HG03457 (cell line): ENCODE results near the gene TP53BP2.
"Not testable (repeated sequence)": the region's sequence is repeated elsewhere in the genome, so short reads cannot be mapped to it uniquely, and the experiment has no call there.

Experiments used
- ATAC-seq: cut with Tn5 transposase; IDR thresholded peaks from one replicate; pipeline ENCODE4 v1.9.1; 2021; ENCODE audit warnings: moderate number of reproducible peaks; ENCODE audit not compliant: unreplicated experiment

TP53BP2 gene, protein sequence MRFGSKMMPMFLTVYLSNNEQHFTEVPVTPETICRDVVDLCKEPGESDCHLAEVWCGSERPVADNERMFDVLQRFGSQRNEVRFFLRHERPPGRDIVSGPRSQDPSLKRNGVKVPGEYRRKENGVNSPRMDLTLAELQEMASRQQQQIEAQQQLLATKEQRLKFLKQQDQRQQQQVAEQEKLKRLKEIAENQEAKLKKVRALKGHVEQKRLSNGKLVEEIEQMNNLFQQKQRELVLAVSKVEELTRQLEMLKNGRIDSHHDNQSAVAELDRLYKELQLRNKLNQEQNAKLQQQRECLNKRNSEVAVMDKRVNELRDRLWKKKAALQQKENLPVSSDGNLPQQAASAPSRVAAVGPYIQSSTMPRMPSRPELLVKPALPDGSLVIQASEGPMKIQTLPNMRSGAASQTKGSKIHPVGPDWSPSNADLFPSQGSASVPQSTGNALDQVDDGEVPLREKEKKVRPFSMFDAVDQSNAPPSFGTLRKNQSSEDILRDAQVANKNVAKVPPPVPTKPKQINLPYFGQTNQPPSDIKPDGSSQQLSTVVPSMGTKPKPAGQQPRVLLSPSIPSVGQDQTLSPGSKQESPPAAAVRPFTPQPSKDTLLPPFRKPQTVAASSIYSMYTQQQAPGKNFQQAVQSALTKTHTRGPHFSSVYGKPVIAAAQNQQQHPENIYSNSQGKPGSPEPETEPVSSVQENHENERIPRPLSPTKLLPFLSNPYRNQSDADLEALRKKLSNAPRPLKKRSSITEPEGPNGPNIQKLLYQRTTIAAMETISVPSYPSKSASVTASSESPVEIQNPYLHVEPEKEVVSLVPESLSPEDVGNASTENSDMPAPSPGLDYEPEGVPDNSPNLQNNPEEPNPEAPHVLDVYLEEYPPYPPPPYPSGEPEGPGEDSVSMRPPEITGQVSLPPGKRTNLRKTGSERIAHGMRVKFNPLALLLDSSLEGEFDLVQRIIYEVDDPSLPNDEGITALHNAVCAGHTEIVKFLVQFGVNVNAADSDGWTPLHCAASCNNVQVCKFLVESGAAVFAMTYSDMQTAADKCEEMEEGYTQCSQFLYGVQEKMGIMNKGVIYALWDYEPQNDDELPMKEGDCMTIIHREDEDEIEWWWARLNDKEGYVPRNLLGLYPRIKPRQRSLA

DNA sequence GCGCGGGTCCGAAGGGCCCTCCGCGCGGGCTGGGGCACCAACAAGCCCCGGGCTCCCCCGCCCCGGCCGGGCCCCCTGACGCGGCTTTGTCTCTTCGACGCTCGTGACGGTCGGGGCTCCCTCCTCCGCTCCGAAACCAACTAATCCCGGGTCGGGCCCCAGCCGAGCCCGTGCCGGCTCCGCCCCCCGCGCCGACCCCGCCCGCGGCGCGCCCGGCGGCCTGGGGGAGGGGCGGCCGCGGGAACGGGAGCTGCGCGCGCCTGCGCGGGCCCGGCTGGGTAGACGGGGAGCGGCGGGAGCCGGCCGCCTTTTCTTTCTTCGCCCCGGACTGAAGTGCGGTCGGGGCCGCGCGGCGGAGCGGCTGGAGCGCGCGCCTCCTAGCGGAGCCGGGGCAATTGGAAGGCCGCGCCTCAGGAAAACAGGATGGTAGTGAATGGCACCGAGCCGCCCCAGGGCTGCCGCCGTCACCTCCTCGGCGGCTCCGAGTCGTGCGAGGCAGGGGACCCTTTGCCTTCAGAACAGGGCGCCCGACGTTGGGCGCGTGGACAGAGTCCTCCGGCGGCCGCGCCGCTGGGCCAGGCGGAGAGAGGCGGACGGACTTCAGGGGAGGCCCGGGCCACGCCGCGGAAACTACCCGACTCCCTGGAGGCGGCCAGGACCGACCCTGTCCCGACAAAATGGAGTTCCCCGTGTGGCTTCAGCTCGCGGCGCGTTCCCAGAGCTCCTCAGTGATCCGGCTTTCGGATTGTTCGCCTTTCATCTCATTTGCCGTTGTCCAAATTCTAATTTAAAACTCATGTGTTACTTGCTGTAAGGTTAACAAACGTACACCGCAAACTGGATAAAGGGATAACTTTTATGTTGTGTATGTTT lies at the start of gene TP53BP2:
TSS of gene TP53BP2 (minus strand) at position 138 of the 873 bp plus-strand sequence. CDS start 267 bp downstream, outside the sequence.
- ATAC-seq: peak; percentile 62

DNA sequence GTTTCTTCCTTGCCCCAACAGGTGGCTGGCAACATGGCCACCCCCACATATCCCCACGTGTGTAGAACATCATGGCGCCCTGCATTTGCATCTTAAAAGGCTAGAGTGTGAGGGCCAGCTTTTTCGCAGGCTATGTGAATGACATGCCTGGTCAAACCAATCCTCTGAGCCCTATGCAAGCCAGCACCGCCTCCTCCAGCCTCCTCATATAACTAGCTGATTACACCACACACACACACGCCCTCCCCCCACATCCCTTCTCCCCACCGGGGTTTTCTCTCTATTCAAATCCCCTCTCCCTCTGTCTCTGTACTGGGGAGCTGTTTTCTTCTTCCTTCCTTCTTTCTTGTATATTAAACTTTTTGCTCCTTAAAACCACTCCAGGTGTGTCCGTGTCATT lies 44.7 kb upstream of the TP53BP2 start:
- ATAC-seq: not testable (repeated sequence)

DNA sequence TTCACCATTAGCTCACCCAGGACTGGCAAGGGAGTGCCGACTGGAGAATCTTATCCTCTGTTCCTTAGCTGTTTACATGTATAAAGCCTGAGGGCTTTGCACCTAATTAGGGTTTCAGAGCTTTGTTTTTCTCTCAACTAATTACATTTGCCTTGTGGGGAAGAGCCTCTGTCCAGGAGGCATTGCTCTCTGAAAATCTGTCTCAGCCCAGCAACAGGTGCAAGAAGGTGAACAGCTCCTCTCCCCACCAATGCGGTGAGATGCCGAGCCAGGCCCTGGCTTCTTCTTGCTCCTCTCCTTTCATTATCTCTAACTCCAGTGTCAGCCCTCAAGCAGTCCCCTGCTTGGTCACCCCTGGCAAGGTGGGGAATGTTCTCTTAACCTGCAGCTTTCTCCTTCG lies 43.6 kb upstream of the TP53BP2 start:
- not testable (repeated sequence) for ATAC-seq

DNA sequence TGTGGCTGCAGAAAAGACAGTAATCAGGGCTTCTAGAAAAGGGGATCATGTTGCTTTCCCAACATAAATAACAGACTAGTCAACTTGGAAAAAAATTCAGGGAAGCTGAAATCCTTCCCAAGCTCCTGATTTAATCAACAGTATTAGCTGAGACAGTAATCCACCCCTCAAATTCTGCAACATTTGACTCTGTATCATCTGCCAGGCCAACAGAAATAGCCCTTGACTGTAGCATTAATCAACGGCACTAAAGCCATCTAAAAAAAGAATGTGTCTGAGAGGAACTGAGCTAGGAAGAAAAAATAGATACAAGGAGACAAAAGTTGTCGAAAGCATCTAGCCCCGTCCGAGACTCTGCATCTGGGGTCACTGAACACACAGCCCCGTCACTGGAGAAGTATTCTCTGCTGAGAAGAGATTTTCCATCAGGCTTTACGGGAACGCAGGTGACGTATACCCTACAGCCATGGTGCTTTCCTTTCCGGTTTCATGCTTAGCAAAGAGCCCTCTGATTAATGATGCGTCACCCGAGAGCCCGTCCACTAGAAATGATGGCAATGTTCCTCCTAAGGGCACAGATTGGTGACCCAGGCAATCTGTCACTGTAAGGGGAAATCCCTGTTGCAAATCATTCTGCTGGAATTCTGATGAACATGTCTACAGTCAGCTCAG lies 42.1 kb upstream of the TP53BP2 start:
- ATAC-seq: no peak

DNA sequence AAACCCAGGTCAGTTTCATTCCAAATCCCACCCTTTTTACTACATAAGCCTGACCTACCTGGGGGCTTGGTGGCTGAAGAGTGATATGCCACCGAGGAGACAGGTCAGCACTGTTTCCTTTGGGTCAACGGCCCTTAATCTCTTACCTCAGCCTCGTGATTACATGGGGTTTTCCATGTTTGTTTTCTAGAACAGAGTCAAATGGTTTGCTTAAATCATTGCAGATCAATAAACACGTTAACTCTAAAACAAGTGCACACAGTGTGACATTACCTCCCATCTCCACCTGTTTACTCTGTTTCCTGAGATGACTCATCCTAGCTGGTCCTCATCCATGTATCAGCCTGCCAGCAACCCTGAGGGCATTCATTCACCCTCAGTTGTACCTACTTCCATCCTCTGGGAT lies 40.8 kb upstream of the TP53BP2 start:
- no peak for ATAC-seq

DNA sequence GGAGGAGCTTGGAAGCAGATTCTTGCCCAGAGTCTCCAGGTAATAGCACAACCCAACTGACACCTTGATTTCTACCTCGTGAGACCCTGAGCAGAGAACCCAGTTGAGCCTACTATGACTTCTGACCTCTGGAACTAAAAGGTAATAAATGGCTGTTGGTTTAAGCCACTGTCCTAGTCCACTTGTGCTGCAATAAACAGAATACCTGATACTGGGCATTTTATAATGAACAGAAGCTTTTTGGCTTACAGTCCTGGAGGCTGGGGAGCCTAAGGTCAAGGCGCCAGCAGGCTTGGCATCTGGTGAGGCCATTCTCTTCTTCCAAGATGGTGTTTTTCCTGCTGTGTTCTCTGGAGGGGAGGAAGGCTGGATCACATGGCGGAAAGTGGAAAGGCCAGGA lies 39.9 kb upstream of the TP53BP2 start:
- no peak for ATAC-seq

DNA sequence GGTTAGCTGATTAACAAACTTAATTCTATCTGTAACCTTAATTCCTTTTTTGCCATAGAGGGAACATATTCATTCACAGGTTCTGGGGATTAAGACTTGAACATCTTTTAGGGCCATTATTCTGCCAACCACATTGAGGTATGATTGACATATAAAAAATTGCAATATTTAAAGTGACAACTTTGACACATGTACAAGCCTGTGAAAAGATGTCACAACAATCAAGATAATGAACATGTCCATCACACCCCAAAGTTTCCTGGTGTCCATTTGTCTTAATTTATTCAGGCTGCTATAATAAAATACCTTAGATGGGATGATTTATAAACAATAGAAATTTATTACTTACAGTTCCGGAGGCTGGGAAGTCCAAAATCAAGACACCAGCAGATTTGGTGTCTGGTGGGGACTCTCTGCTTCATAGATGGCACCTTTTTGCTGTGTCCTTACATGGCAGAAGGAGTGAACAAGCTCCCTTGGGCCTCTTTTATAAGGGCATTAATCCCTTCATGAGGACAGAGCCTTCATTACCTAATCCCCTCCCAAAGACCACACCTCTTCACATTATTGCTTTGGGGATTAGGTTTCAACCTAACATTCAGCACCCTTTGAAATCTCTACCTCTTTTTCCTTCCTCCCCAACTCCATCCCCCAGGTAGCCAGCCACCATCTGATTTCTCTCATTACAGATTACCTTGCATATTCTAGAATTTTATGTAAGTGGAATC lies 33.0 kb upstream of the TP53BP2 start:
- ATAC-seq: no peak

DNA sequence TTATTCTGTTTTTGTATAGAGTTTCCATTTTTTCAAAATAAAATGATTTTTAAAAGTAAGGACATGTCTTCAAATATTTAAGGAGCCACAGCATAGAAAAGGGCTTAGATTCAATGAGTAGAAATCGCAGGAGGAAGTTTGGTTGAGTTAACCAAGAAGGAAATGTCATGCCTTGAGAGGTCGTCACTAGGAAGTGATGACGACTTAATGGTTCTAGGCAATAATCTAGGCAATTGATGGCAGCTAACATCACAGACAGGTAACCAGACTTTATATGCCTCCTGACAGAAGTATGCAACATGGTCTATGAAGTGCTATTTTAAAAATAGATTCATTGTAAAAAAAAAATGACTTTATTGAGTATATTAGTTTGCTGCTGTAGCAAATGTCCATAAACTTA lies 32.1 kb upstream of the TP53BP2 start:
- no peak for ATAC-seq

DNA sequence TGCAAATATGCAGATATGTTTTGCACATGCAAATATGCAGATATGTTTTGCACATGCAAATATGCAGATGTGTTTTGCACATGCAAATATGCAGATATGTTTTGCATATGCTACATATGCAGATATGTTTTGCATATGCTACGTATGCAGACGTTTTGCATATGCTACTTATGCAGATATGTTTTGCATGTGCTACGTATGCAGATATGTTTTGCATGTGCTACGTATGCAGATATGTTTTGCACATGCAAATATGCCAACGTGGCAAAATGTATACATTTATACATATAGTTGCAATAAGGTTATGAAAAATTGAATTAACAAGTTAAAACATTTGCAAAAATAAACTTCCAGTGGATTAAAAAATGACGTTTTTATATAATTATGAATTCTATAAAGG lies 30.8 kb upstream of the TP53BP2 start:
- ATAC-seq: no peak

DNA sequence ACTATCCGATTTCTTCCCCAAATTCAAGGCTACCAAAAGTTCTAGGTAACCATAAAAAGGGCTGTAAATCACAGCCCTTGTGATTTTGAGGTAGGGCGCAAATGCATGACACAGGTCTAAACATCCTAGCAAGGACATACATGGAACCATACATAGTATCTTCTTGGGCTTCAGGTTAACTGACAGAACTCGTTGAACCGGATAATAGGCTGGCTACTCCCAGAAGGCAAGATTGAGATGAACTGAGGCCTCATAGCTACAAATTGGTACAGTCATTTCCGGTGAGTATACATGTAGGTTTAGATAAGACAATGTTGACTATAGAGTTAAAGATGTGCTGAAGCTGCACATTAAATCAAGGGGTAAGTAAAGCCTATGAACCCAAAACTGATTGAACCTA lies 27.3 kb upstream of the TP53BP2 start:
- no peak for ATAC-seq

DNA sequence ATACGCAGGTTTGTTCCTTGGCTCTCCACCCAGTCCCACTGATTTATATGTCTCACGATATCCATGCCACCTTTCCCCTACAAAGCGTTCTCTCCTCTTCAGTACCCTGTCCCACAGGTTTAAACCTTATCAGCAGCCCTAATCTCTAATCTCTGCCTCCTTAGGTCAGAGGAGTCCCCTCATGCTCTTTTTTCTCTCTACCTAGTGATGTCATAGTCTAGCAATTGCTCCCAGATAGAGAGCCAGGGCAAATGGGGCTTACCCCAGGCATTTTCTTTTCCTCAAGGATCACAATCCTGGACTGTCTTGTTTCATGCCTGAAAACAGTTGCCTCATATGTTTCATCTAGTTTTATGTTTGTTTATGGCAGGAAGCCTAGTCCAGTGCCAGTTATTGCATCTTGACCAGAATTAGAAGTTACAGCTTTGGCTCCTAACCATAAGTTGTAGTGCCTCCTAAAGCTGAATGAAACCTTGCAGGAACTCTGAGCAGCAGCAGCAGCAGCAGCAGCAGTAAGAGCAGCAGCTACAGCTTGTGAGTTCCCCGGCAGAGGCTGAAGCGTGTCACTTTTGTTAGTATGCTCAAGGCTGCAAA lies 26.7 kb upstream of the TP53BP2 start:
- no peak for ATAC-seq

DNA sequence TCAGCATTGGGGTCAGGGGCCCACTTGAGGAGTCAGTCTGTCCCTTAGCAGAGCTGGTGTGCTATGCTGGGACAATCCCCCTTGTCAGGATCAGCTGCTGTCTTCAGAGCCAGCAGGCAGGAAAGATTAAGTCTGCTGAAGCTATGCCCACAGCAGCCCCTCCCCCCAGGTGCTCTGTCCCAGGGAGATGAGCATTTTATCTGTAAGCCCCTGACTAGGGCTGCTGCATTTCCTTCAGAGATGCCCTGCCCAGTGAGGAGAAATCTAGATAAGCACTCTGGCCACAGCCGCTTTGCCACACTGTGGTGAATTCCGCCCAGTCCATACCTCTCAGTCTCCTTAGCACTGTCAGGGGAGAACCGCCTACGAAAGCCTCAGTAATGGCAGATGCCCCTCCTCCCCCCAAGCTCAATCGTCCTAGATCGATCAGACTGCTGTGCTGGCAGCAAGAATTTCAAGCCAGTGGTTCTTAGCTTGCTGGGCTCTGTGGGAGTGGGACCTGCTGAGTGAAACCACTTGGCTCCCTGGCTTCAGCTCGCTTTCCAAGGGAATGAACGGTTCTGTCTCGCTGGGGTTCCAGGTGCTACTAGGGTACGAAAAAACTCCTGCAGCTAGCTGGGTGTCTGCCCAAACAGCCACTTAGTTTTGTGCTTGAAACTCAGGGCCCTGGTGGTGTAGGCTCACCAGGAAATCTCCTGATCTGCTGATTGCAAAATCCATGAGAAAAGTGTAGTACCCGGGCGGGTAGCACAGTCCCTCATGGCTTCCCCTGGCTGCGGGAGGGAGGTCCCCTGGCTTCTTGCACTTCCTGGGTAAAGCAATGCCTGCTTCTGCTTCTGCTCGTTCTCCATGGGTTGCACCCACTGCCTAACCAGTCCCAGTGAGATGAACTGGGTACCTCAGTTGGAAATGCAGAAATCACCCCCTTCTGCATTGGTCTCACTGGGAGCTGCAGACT lies 25.1 kb upstream of the TP53BP2 start:
- no peak for ATAC-seq

DNA sequence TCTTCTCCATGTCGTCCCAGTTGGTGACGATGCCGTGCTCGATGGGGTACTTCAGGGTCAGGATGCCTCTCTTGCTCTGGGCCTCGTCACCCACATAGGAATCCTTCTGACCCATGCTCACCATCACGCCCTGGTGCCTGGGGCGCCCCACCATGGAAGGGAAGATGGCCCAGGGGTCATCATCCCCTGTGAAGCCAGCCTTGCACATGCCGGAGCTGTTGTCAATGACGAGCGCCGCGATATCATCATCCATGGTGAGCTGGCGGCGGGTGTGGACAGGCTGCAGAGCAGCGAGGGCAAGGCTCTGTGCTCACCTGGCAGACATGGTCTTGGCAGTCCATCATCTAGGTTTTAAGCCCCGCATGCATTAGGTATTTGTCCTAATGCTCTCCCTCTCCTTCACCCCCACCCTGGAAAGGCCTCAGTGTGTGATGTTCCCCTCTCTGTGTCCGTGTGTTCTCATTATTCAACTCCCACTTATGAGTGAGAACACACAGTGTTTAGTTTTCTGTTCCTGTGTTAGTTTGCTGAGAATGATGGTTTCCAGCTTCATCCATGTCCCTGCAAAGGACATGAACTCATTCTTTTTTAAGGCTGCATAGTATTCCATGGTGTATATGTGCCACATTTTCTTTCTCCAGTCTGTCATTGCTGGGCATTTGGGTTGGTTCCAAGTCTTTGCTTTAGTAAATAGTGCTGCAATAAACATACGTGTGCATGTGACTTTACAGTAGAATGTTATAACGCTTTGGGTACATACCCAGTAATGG lies 19.0 kb upstream of the TP53BP2 start:
- ATAC-seq: not testable (repeated sequence)

DNA sequence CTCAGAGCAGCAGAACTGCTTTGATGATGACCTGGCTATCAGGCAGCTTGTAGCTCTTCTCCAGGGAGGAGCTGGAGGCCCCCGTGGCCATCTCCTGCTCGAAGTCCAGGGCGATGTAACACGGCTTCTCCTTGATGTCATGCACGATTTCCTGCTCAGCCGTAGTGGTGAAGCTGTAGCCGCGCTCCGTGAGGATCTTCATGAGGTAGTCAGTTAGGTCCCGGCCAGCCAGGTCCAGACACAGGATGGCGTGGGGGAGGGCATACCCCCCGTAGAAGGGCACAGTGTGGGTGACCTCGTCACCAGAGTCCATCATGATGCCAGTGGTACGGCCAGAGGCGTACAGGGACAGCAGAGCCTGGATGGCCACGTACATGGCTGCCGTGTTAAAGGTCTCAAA lies 18.3 kb upstream of the TP53BP2 start:
- no peak for ATAC-seq

DNA sequence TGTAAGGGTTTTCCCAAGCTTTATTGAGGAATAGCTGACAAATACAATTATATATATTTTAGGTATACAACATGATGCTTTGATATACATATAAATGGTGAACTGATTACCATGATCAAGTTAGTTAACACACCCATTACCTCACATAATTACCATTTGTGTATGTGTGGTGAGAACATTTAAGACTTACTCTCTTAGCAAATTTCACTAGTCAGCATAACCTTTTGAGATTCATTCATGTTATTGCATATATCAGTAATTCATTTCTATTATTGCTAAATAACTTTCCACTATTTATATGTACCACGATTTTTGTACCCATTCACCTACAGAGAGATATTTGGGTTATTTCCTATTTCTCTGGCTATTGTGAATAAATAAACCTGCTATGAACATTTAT lies 16.2 kb upstream of the TP53BP2 start:
- ATAC-seq: no peak

DNA sequence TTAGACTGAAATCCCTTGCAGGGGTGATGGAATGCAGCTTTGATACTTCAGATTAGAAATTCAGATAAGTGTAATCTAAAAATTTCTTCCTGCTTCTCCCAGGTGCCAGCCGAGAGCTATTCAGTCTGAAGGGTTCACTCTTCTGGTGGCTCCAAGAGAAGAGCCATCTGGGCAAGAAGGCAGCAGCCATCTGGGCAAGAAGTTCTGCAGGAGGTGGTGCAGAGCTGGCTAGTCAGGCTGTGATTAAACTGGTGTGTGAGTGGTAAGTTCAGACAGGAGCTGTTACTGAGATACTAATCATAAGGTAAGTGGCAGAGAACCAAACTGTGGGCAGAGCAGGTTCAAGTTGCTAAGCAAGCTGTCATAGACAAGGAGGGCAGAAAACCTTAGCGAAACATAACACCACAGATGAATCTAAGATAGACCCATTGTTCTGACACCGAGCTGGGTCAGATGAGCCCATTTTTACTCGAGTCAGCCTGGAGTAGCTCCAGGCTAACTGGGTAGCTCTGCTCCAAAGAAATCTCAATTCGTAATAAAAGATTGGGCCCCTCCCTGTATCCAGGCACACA lies 14.4 kb upstream of the TP53BP2 start:
- ATAC-seq: no peak

DNA sequence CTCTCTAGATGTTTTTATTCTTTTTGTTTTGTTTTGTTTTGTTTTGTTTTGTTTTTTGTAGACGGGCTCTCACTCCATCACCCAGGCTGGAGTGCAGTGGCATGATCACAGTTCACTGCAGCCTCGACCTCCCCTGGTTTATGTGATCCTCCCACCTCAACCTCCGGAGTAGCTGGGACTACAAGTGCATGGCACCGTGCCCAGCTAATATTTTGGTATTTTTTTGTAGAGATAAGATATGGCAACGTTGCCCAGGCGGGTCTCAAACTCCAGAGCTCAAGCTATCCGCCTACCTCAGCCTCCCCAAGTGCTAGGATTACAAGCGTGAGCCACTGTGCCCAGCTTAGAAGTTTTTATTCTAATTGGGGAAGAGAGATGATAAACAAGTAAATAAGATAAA lies 13.3 kb upstream of the TP53BP2 start:
- ATAC-seq: no peak
